Stimulated activated CD4-positive, alpha-beta T cell treated with anti-CD3 and anti-CD28 coated beads, Interleukin-1b, Interleukin-23, amount 100 ng/mL, for 4 hours (primary cell): ENCODE measurements around the gene AQP6.

Experiments used
- DNase-seq, 2 donors: peaks; one replicate each; pipeline ENCODE4 v3.0.0-alpha.2; 2020; ENCODE audit warnings: low read depth in 2 of 2

The AQP6 gene, protein sequence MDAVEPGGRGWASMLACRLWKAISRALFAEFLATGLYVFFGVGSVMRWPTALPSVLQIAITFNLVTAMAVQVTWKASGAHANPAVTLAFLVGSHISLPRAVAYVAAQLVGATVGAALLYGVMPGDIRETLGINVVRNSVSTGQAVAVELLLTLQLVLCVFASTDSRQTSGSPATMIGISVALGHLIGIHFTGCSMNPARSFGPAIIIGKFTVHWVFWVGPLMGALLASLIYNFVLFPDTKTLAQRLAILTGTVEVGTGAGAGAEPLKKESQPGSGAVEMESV

DNA sequence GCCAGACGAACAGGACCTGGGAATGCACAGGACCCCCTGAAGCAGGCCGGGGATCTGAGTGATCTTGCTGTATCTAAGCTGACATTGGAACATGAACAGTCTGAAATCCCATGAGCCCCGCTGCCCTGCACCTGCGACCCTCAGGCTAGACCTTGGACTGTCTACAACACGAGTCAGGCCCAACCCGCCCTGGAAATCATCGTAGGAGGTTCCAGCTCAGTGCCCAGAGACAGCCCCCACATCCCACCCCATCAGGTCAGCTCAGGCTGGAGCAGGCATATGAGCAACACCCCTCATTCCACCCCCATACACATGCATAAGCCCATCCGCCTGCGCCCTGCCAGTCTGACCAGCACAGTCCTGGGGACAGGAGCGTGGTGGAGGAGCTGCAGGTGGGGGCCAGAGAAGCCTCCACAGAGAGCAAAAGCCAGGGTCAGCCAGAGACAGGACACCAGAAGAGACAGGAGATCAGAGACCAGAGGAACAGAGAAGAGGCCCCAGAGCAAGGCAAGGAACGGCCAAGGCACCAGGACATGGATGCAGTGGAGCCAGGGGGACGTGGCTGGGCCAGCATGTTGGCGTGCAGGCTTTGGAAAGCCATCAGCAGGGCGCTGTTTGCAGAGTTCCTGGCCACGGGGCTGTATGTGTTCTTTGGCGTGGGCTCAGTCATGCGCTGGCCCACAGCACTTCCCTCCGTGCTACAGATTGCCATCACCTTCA, at the start of gene AQP6:
Gene AQP6, plus strand, starts transcription at position 307 of the 720 bp plus-strand sequence. Its CDS starts 227 bp downstream, at position 534.
- no peak for DNase-seq

DNA sequence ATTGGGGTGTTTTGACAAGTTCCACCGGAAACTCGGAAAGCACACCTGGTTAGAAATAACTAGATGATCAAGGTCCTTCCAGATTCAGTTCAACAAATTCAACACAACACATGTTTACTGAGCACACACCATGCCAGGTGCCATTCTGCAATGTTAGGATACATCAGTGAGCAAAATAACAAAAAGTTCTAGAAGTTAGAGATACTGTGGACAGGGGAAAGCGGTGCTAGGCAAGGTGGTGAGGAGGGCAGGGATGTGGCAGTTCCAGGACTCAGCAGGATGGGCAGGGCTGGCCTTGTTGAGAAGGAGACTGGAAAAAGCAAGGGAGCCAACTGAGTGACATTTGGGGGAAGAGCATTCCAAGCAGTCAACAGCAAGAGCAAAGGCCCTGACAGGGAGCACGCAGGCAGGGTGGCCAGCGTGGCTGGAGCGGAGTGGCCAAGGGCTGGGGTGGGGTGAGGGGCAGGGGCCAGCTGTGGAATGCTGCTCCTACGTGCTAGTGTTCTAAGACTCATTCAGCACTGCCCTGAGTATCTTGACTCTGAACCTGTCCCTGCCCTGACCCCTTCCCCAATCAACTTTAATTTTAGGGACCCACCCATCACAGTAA, 49.6 kb upstream of the AQP6 start:
- no peak for DNase-seq

DNA sequence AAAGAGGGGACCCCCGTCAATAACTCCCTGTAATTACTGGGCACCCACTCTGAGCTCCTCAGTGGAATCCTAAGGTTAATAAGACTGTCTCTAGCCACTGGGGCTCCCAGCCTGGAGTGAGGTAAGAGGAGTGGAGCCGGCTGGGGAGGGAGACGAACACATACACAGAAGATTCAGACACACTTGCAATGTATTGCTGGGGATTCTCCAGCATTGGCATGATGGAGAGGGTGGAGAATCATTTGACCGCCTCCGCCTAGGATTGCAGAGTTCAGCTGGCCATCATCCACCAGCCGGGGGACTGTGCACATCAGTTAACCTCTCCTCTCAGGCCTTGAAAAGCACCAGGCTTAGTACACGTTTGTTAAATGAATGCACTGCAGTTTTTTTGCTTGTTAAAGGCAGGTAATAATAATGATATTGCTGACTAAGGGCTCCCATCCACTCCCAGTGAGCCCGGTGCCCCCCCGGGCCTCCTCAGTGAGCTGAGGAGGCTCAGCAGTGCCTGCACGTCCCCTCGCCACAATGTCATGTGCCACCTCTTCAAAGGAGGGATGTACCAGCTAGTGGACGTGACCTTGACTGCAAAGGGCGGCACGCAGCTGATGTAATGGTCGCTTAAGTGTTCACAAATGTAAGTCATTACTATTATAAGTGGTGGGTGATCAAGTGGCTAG, 48.7 kb upstream of the AQP6 start:
- no peak for DNase-seq

DNA sequence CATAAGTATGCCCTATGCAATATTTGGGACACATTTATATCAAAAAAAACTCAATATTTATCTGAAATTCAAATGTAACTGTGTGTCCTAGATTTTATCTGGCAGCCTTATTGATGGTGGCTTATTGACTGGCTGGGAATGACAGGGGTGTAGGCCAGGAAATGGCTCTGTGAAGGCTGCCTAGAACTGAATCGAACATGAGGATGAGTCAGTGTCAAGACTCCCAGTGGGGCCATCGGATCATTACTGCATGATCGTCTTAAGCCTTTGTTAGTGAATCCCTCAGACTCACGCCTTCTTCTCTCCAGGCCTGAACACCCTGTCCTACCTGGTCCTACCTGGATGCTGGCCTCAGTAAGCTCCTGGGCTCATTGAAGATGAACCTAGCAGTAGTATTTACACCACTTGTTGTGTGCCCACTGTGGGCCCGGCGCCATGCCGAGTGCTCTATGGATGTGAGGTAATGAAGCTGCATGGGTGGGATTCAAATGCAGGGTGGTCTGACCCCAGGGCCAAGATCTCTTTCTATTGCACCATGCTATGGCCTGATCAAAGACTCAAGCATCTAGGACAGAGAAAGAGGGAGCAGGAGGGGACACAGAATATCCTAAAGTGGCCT, 48.0 kb upstream of the AQP6 start:
- no peak for DNase-seq

DNA sequence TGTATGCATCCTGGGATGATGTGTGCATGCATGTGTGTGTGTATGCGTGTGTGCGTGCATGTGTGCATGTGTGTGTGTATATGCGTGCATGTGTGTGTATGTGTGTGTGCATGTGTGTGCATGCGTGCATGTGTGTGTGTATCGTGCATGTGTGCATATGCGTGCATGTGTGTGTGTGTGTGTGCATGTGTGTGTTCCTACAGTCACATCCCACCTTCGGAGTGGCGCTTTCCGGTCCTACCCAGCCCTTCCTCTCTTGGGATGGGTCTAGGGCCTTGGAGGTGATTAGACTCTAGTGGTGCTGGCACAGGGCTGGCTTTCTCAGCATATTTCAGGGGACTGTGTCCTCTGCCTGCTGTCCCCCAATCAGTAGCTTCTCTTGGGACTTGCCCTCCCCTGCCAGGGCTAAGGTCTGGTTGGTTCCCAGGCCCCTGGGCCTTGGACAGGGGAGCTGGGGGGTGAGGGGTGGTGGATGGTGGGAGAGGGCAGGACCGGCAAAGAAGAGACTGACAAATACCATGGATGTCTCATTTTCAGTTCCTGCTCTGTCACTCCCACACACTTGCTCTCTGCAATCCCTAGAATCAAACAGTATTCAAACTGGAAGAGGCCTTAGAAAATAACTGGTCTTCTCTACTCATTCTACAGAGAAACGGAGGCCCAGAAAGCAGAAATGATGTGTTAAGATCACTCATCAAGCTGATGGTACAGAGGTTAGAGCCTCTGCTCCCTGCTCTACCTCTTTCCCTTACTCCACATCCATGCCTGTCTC, 47.1 kb upstream of the AQP6 start:
- DNase-seq = no peak

DNA sequence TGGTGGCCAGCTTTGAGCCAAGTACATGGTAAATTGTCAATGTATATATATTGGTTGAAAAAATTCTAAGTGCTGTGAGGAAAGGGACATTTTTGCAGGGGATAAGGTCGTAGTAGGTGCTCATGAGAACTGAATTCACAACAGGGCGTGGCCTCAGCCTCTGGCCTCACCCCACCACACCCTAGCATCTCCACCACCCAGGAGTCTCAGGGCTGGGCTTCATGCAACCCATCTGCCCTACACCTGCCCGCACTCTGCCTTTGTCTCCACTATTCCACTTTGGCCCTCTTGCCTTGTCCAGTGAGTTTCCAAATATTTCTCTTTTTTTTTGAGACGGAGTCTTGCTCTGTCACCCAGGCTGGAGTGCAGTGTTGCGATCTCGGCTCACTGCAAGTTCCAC, 44.3 kb upstream of the AQP6 start:
- DNase-seq = no peak

DNA sequence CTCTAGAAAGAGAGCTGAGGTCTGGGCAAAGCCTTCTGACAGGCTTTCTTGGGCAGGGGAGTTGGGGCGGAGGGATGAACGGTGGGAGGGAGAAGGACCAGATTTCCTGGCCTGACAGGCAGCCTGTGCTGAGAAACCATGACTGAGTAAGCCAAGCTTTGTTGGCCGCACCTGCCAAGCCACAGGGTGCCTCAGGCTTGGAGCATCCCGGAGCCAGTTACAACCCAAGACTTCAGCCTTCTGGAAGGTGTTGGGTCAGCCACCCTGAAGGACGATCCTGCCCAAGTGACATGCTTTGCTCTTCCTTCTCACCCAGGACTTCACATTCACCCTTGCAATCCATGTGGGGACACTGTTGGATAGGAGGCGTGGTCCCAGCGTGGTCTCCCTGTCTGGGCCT, 43.2 kb upstream of the AQP6 start:
- DNase-seq = no peak

DNA sequence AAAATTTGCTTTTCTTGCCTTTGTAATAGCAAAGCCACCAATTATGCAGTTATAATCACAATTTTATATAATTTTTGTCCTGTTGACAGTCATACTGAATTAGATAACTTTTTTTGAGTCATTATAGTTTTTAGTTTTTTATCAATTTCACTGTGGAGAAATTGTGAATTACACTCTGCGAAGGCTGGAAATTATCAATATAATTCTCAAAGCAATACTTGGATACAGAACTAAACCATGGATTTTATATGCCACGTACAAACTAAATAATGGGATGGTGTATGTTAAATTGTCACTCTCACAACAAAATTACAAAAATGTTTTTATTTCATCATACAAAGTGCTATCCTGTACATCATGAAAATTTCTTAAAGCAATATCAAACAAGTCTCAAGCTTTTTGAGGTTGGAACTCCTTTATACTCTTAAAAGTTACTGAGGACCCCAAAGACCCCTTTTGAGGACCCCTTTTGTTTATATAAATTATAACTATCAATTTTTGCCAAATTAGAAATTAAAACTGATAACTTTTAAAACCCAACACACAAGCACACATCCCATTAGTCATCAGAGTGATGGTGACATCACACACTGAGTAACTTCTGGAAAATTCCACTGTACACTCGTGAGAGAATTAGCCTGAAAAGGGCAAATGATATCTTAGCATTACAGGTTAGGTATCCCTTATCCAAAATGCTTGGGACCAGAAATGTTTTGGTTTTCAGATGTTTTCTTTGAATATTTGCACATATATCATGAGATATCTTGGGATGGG, 42.0 kb upstream of the AQP6 start:
- DNase-seq = no peak

DNA sequence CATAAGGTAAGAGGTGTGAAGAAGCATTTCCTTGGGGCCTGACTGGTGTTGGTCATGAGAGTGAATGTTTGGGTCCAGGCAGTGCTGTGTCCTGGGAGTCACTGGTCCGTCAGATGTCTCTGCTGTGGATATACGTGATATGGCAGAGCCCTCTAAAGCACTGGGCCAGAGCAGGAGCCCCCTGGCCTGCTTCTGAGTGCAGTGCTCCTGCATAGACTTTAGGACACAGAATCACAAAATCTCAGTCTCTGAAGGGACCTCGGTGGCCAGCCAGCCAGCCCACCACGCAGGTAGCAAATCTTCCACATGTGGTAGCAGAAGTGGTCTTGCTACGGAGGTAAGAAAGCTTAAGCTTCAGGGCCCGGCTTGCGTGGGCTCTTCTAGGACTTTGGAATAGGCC, 40.7 kb upstream of the AQP6 start:
- no peak for DNase-seq

DNA sequence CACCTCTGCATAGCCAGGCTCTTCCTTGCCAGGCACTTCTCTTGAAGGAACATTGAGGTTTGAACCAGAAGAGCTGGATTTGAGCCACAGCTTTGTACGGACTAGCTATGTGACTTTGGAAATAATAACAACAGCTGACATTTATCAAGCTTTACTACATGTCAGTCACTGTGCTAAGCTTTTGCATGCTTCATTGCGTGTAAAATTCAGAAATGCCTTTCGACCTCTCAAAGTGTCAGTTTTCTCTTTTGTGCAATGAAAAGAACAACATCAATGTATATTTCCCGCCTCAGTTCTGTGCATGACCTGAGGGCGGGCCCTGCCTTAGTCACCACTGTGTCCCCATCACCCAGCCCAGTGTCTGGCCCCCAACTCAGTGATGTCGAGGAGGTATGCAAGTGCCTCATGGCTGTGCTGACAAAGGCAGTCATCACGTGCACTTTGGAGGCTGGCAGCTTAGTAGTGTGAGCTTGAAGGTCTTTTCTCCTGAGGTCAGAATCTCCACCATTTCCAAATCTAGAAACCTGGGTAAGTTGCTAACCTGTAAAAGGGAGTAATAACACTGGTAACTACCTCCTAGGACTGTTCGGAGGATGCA, 40.1 kb upstream of the AQP6 start:
- no peak for DNase-seq

DNA sequence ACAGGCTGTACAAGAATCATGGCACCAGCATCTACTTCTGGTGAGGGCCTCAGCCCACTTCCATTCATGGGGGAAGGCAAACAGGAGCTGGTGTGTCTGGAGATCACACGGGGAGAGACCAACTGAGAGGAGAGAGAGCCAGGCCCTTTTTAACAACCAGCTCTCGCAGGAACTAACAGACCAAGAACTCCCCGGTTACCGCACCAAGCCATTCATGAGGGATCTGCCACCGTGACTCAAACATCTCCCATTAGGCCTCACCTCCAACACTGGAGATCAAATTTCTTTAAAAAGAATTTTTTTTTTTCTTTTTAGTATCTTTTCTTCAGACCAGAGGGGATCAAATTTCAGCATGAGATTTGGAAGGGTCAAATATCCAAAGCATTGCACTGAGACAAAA, 39.0 kb upstream of the AQP6 start:
- no peak for DNase-seq

DNA sequence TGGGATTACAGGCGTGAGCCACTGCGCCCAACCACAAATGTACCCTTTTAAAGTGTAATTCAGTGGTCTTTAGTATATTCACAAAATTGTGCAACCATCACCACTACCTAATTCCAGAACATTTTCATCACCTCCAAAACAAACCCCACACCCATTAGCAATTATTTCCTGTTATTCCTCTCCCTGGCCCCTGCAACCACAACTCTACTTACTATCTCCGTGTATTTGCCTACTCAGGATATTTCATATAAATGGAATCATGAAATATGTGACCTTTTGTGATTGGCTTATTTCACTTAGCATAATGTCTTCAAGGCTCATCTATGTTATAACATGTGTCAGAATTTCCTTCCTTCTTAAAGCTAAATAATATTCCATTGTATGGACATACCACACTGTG, 38.2 kb upstream of the AQP6 start:
- no peak for DNase-seq

DNA sequence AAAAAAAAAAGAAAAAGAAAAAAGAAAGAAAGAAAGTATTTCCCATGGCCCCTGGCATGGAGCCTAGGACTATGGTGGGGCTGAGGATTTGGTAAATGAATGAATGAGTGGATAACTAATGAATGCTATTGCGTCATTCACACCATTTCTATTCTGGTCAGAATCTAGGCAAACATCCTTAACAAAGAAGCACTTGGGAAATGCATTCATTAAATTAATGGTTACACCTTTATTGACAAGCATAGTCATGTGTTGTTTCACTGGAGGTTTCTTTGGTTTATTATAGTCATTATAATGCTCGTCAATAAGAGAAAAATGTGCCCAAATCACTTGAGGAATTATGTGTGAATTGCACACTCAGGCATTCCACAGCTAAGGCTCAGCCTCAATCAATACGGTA, 35.8 kb upstream of the AQP6 start:
- DNase-seq = no peak

DNA sequence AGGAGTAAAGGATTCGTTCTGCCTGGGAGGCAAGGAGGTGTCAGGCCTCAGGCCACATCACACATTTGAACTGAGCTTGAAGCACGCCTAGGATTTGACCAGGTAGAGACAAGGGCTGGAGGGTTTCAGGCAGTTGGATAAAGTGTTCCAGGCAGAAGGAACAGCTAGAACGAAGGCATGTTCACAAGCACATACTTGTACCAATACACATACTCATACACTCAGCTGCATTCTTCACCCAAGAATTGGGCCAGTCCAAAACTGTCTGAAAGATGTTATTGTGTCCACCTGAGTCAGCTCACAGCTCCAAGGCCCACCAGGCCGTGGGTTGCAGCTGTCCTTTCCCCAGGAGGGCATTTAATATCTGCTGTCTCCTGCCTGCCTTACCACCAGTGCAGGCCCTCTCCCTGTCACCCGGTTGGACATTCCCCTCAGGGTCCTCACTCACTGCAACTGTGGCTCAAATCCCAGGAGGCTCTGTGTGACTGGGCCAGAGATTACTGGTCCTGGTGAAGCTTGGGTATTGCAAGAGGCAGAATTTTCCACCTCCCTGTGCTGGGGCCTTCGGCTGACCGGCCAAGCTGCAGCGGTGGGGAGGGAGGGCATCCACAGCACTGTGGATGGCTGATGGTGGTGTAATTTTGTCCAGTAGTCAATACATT, 35.0 kb upstream of the AQP6 start:
- DNase-seq = no peak

DNA sequence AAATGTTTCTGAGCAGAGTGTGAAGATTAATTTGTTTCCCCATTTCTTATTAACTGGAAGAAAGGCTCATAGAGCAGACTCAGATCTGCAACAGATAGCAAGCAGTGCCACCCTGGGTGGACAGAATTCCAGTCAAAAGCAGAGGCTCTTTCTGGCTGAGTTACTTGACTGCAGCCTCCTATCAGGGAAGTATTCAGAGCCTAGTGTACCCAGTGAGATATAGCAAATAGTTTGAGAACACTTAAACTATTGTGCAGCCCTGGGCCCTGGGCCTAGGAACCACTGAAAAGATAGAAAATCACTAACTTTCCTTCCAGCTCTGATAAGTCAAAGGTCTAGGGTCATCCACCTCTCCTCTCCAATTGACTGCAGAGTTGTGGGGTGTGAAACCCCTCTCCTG, 33.4 kb upstream of the AQP6 start:
- no peak for DNase-seq

DNA sequence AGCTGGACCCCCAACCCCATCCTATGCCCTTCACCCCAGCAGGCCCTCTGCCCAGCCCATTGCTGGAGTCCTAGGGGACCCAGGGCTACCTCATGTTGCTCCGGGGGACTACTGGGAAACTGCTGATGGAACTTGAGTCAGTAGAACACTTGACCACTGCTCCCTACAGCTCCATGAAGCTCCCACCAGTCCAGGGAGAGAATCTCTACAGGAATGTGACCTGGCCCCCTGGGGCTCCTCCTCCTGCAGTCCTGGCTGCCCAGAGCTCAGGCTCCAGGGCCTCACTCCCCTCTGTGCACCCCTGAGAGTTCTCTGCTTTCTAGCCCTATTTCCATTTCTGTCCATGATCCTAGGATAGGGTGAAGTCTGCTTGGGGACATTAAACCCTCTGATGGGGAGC, 33.0 kb upstream of the AQP6 start:
- DNase-seq = no peak

DNA sequence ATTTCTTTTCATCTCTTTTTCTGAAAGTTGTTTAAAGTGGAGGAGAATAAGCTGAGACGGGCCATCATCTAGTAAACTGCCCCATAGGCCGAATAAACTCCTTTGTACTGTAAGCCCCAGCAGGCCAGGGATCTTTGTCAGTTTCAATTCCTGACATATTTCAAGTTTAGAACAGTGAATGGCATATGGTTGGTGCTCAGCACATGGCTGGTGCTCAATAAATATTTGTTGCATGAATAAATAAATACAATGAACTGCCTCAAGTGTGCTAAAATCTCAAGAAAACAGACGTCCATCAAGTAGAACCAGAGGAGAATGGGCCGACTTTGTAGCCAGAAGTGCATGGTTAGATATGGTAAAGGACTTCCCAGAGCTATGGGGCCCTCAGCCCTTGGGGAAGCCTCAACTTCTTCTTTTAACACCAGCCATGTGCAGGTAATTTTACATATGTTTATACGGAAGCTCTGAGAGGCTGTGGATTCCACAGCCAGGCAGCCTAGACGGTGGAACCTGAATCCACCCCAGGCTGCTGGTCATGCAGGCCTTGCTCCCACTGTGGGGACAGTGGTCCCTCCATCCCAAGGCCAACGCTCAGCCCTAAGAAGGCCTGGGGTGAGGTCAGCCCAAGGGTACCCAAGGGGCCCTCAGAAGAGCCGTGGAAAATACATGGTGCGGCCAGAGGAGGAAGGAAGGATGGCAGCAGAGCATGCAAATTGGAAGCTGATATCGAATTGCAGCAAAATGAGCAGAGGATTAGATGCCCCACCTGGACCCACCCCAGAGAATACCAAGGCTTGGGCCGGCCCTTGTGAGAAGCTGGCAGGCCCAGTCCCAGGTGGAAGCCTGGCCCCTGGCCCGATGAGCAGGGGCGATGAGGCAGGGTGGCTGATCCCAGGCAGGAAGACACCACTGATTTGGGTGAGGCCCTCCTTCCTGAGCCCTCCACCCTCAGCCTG, 30.9 kb upstream of the AQP6 start:
- no peak for DNase-seq

DNA sequence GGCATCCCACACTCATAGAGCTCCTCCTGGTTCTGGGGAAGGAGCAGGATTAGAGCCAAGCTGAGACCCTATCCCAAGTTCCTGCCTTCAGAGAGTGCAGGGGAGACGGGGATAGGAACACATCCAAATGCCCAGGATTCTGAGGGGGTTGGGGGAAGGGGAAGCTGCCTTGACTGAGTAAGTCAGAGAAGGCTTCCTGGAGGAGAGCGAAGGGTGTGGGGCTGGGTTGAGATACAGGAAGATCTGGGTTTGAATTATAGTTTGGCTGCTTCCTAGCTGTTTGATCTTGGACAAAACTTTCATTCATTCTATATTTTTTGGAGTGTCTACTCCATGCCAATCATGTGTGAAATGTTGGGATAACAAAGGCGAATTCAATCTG, 30.2 kb upstream of the AQP6 start:
- DNase-seq = no peak
